ENCODE results near the gene HSPH1. TPM values are rescaled to one million over a fixed set of nuclear protein-coding genes. Genes with fewer than 3 reads are reported as not detected.

Gene HSPH1
- total RNA-seq, 1 experiment from 2014 or later, result 315 TPM

- ChIA-PET CTCF (no interaction called here), POLR2A (ENCODE audit: low non-redundant PET) (no interaction called here)
- BruUV-seq (replicated peaks), result no TSS peak
- no peaks in the 10 kb centered on the region for H3K27me3 ChIP-seq (replicated peaks; ENCODE audit: insufficient read depth, low read depth, low read length, poor library complexity)
- no peak for TF ChIP-seq CTCF (conservative IDR thresholded peaks at IDR 0.05; ENCODE audit: low read depth, low read length)
- no peak for TF ChIP-seq EZH2 (IDR thresholded peaks at IDR 0.05; ENCODE audit: borderline replicate concordance, low read depth, low read length, poor library complexity, severe bottlenecking)
- no peak for DNase-seq (ENCODE audit: low spot score)
- intact Hi-C loops (cut with micrococcal nuclease; ENCODE audit: unreplicated experiment), result no loop called here
- no peaks in the 10 kb centered on the region for H3K4me1 ChIP-seq (ENCODE audit: insufficient read depth, low read length, poor library complexity, severe bottlenecking)
- H3K4me3 ChIP-seq (ENCODE audit: low read depth, low read length, poor library complexity, severe bottlenecking), result no peak overlapping the region
- no peak overlapping the region for H3K27ac ChIP-seq (ENCODE audit: low read depth, low read length, poor library complexity, severe bottlenecking)
- no peaks in the 10 kb centered on the region for H3K36me3 ChIP-seq (ENCODE audit: insufficient read depth, low read length, poor library complexity, severe bottlenecking)
- H3K9me3 ChIP-seq (ENCODE audit: low read depth, low read length, poor library complexity, severe bottlenecking), result no peaks in the 10 kb centered on the region
Observed at GRCh38 chr13:31096654-31097302, 64.9 kb downstream of the HSPH1 start.

- H3K4me1 ChIP-seq (ENCODE audit: insufficient read depth, low read length, poor library complexity, severe bottlenecking), result no peaks in the 10 kb centered on the region
- TF ChIP-seq CTCF (conservative IDR thresholded peaks at IDR 0.05; ENCODE audit: low read depth, low read length) (no peak), EZH2 (IDR thresholded peaks at IDR 0.05; ENCODE audit: borderline replicate concordance, low read depth, low read length, poor library complexity, severe bottlenecking) (no peak)
- no peaks in the 10 kb centered on the region for H3K9me3 ChIP-seq (ENCODE audit: low read depth, low read length, poor library complexity, severe bottlenecking)
- H3K4me3 ChIP-seq (ENCODE audit: low read depth, low read length, poor library complexity, severe bottlenecking), result no peak overlapping the region
- H3K36me3 ChIP-seq (ENCODE audit: insufficient read depth, low read length, poor library complexity, severe bottlenecking), result no peaks in the 10 kb centered on the region
- intact Hi-C loops (cut with micrococcal nuclease; ENCODE audit: unreplicated experiment), result no loop called here
- ChIA-PET CTCF (no interaction called here), POLR2A (ENCODE audit: low non-redundant PET) (no interaction called here)
- no peaks in the 10 kb centered on the region for H3K27me3 ChIP-seq (replicated peaks; ENCODE audit: insufficient read depth, low read depth, low read length, poor library complexity)
- DNase-seq (ENCODE audit: low spot score), result no peak
- BruUV-seq (replicated peaks), result no TSS peak
- H3K27ac ChIP-seq (ENCODE audit: low read depth, low read length, poor library complexity, severe bottlenecking), result no peak overlapping the region
Observed at GRCh38 chr13:31094331-31095015, 67.2 kb downstream of the HSPH1 start.

- Histone ChIP-seq H3K4me1 (ENCODE audit: insufficient read depth, low read length, poor library complexity, severe bottlenecking) (no peaks in the 10 kb centered on the region), H3K36me3 (ENCODE audit: insufficient read depth, low read length, poor library complexity, severe bottlenecking) (no peaks in the 10 kb centered on the region), H3K27me3 (replicated peaks; ENCODE audit: insufficient read depth, low read depth, low read length, poor library complexity) (no peaks in the 10 kb centered on the region), H3K9me3 (ENCODE audit: low read depth, low read length, poor library complexity, severe bottlenecking) (no peaks in the 10 kb centered on the region), H3K4me3 (ENCODE audit: low read depth, low read length, poor library complexity, severe bottlenecking) (no peak overlapping the region), H3K27ac (ENCODE audit: low read depth, low read length, poor library complexity, severe bottlenecking) (no peak overlapping the region)
- ChIA-PET POLR2A (ENCODE audit: low non-redundant PET) (no interaction called here), CTCF (no interaction called here)
- intact Hi-C loops (cut with micrococcal nuclease; ENCODE audit: unreplicated experiment), result no loop called here
- no TSS peak for BruUV-seq (replicated peaks)
- TF ChIP-seq CTCF (conservative IDR thresholded peaks at IDR 0.05; ENCODE audit: low read depth, low read length) (no peak), EZH2 (IDR thresholded peaks at IDR 0.05; ENCODE audit: borderline replicate concordance, low read depth, low read length, poor library complexity, severe bottlenecking) (no peak)
- DNase-seq (ENCODE audit: low spot score), result no peak
Observed at GRCh38 chr13:31093145-31093885, 68.4 kb downstream of the HSPH1 start.
